Islet precursor cell (in vitro differentiated cells): ENCODE measurements around the gene TROAP.
"Not testable (repeated sequence)": the region's sequence is repeated elsewhere in the genome, so short reads cannot be mapped to it uniquely, and the experiment has no call there.

Experiments used
- DNase-seq: peaks from one replicate; pipeline ENCODE4 v3.0.0-alpha.2; 2018

Gene TROAP

GRCh38 chr12:49322708-49323523, at the start of gene TROAP:
Gene TROAP (plus strand): TSS chr12:49323255. CDS start chr12:49323609, 354 bp downstream.
- DNase-seq = peak; percentile 100

- DNase-seq = no peak
Observed at GRCh38 chr12:49273726-49274395, 49.2 kb upstream of the TROAP start.

- DNase-seq = no peak
Observed at GRCh38 chr12:49274396-49275069, 48.5 kb upstream of the TROAP start.

- DNase-seq = no peak
Observed at GRCh38 chr12:49276304-49277290, 46.5 kb upstream of the TROAP start.

GRCh38 chr12:49277466-49277865, 45.6 kb upstream of the TROAP start:
- DNase-seq = no peak

GRCh38 chr12:49279706-49280159, 43.3 kb upstream of the TROAP start:
- DNase-seq = peak; percentile 88

- DNase-seq = not testable (repeated sequence)
Observed at GRCh38 chr12:49280545-49280944, 42.5 kb upstream of the TROAP start.

GRCh38 chr12:49282302-49282701, 40.8 kb upstream of the TROAP start:
- DNase-seq = no peak

GRCh38 chr12:49282740-49283375, 40.2 kb upstream of the TROAP start:
- not testable (repeated sequence) for DNase-seq

- DNase-seq = peak; percentile 55
Observed at GRCh38 chr12:49283541-49284429, 39.3 kb upstream of the TROAP start.

GRCh38 chr12:49284672-49285071, 38.4 kb upstream of the TROAP start:
- DNase-seq = peak; percentile 41

- DNase-seq = peak; percentile 40
Observed at GRCh38 chr12:49287876-49288275, 35.2 kb upstream of the TROAP start.

- DNase-seq = peak; percentile 78
Observed at GRCh38 chr12:49288412-49288853, 34.6 kb upstream of the TROAP start.

- DNase-seq = peak; percentile 49
Observed at GRCh38 chr12:49288922-49289555, 34.0 kb upstream of the TROAP start.

- no peak for DNase-seq
Observed at GRCh38 chr12:49292729-49293055, 30.4 kb upstream of the TROAP start.

GRCh38 chr12:49293056-49293956, 29.7 kb upstream of the TROAP start:
- DNase-seq = peak; percentile 79

GRCh38 chr12:49294086-49294803, 28.8 kb upstream of the TROAP start:
- DNase-seq = no peak

GRCh38 chr12:49294804-49295081, 28.3 kb upstream of the TROAP start:
- no peak for DNase-seq
